Skeletal muscle tissue (tissue), 4 donors: Measurements from ENCODE around the gene HHIP. TPM values are rescaled to one million over a fixed set of nuclear protein-coding genes. Genes with fewer than 3 reads are reported as not detected.

Experiments used
- H3K27ac ChIP-seq: one replicate; pipeline ENCODE4 v1.7.0; 2013; ENCODE audit warnings: mild to moderate bottlenecking, low read depth, low read length, inconsistent platforms
- H3K27me3 ChIP-seq, 3 donors: one replicate each; pipeline ENCODE4 v1.7.0; 2013; ENCODE audit warnings: low read length in 3 of 3; ENCODE audit not compliant: control insufficient read depth in 3 of 3, insufficient read depth in 3 of 3
- H3K36me3 ChIP-seq, 3 donors: one replicate each; pipeline ENCODE4 v1.7.0; 2013; ENCODE audit warnings: low read length in 3 of 3; ENCODE audit not compliant: control insufficient read depth in 3 of 3, insufficient read depth in 3 of 3
- H3K4me1 ChIP-seq, 3 donors: one replicate each; pipeline ENCODE4 v1.7.0; 2013; ENCODE audit warnings: low read length in 3 of 3, mild to moderate bottlenecking in 3 of 3; ENCODE audit not compliant: control insufficient read depth in 3 of 3, insufficient read depth in 3 of 3
- H3K4me3 ChIP-seq, 3 donors: one replicate each; pipeline ENCODE4 v1.7.0; 2013; ENCODE audit warnings: low read length in 3 of 3
- H3K9ac ChIP-seq, 3 donors: one replicate each; pipeline ENCODE4 v1.7.0; 2013; ENCODE audit warnings: low read length in 3 of 3, mild to moderate bottlenecking in 3 of 3, moderate library complexity in 2 of 3, low read depth in 1 of 3
- H3K9me3 ChIP-seq, 3 donors: one replicate each; pipeline ENCODE4 v1.7.0; 2013; ENCODE audit warnings: low read length in 3 of 3; ENCODE audit not compliant: control insufficient read depth in 3 of 3
- total RNA-seq: library from RNA; depleted of rRNA; stranded (reverse); fragments of >200 nt; gene quantifications from one replicate; pipeline ENCODE4 v1.2.3, GENCODE V29; 2014
- donor health status: Osteomylitis.

The HHIP gene
- total RNA-seq, 1 donor from 2014 or later: 8.4 TPM

DNA sequence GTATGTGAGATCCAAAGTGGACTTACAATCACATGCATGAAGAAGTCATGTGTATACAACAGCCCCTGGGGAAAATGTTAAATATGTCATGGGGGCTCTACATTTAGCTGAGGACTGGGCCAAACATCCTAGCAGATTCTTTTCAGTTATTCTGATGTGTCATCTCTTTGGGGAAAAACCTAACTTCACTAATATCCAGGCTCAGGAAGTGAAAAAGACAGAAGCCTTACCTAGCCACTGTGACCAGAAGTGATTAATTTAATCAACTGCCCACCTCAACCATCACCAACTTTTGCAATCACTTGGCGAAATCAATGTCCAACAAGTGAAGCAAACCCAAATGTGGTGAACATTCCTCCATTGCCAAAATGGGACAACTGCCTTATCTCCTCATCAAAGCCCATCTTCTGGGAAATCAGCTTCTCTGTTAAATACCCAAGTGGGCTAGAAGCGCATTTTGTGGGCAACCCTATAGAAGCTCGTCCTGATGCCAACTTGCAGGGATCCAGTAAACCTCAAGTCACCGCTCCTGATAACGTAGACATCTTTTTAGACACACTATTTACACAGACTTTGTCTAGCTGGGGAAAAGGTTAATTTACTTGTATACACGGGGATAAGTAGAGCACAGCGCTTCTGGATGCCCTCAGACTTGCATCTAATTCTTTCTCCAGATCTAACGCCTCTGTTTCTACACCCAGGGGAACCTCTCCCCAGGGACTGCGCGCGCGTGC lies 1.4 kb upstream of the HHIP start:
- H3K27me3 ChIP-seq: peaks cover 28 to 31% (median 30%) of the 10 kb centered on the region in 3 donors
- no peak overlapping the region for H3K9ac ChIP-seq

DNA sequence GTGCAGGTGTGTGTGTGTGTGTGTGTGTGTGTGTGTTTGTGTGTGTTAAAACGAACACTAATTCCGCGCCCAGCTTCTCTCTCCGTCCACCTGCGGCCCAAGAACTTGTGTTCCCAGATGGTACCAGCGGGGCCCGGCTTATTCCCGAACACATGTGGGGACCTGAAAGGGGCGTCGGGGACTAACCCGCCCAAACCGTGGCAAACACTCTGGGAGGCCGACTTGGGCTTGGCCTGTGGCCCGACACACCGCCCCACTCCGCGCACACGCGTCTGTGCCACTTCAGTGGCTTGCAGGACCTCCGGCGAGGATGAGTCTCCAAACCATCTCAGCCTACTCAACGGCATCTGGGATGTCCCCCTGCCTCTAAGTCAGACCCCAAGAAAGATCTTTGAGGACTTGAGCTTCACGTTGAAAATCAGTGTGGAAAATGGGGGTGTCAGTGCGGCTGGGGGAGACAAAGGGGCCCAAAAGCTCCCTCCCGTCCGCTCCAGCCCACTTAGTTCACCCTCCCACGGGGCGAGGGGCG lies 790 bp upstream of the HHIP start:
- H3K9ac ChIP-seq: no peak overlapping the region
- H3K4me3 ChIP-seq: peak overlapping the region; percentile 2 to 56 (median 35)
- no peak overlapping the region for H3K27ac ChIP-seq
- H3K4me1 ChIP-seq: peaks cover 8 to 12% (median 11%) of the 10 kb centered on the region in 3 donors
- no peaks in the 10 kb centered on the region for H3K9me3 ChIP-seq
- peaks cover 30 to 31% (median 31%) of the 10 kb centered on the region in 3 donors for H3K27me3 ChIP-seq
- H3K36me3 ChIP-seq: no peaks in the 10 kb centered on the region

More for the DNA sequence above, 1.4 kb upstream of the HHIP start:
- Histone ChIP-seq H3K27ac (no peak overlapping the region), H3K9me3 (no peaks in the 10 kb centered on the region), H3K4me3 (no peak overlapping the region), H3K36me3 (no peaks in the 10 kb centered on the region), H3K4me1 (peaks cover 8 to 12% (median 11%) of the 10 kb centered on the region in 3 donors)

DNA sequence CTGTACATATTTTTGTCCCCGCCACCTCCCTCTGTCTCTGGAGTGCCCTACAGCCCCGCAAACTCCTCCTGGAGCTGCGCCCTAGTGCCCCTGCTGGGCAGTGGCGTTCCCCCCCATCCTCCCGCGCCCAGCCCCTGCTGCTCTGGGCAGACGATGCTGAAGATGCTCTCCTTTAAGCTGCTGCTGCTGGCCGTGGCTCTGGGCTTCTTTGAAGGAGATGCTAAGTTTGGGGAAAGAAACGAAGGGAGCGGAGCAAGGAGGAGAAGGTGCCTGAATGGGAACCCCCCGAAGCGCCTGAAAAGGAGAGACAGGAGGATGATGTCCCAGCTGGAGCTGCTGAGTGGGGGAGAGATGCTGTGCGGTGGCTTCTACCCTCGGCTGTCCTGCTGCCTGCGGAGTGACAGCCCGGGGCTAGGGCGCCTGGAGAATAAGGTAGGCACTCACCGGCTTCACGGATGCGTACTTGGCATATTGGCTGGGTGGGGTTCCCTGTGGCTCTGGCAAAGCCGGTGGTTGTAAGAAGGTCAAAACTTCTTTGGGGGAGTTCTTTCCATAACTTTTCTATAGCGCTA lies 653 bp downstream of the HHIP start:
- no peak overlapping the region for H3K27ac ChIP-seq
- H3K36me3 ChIP-seq: no peaks in the 10 kb centered on the region
- no peaks in the 10 kb centered on the region for H3K9me3 ChIP-seq
- peaks cover 8 to 12% (median 11%) of the 10 kb centered on the region in 3 donors for H3K4me1 ChIP-seq
- H3K9ac ChIP-seq: no peak overlapping the region
- H3K27me3 ChIP-seq: peaks cover 30 to 31% (median 31%) of the 10 kb centered on the region in 3 donors
- peak overlapping the region; percentile 56 to 63 (median 61) for H3K4me3 ChIP-seq

DNA sequence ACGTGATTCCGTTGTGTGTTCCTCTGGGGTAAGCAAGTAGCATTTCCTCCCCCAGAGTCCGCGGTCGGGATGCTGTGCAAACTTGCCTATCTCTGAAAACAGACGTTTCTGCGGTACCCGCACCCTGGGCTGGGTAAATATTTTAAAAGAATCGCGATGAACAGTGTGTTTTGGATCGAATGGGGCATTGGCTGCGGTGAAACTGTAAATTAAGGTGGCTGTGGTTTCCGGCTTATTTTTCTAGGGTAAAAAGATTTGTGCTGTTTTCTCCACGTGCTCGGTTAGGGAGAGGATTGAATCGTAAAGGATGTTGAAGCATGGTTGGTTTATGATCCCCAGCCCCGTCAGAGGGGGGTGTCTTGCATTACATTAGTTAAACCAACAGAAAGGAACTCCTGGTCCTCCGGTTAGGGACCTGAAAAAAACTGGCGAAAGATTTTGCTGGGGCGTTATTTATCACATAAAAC lies 1.2 kb downstream of the HHIP start:
- Histone ChIP-seq H3K27me3 (peaks cover 30 to 31% (median 31%) of the 10 kb centered on the region in 3 donors), H3K9me3 (no peaks in the 10 kb centered on the region), H3K27ac (no peak overlapping the region), H3K9ac (no peak overlapping the region), H3K36me3 (no peaks in the 10 kb centered on the region), H3K4me1 (peaks cover 8 to 12% (median 11%) of the 10 kb centered on the region in 3 donors), H3K4me3 (peak overlapping the region in 2 of 3 donors; percentile 1 to 63)

DNA sequence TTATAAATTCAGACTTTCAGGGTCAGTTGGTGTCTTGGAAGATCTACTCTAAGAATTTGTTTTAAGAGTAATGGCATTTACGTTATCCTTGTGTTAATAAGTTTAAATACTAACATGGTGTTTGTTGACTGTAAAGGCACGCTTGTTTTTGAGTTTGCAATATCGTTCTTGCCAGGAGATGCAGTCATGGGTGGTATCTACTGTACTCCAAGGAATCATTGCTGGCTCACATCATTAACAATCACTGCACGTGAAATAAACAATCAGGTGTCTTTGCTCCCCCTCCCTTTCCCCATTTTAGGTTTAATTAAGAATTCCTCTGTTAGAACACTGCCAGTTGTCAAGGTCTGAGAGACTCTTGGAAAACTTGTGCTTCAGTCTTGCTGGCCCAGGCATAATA lies 1.6 kb downstream of the HHIP start:
- no peak overlapping the region for H3K27ac ChIP-seq
- H3K4me1 ChIP-seq: peaks cover 8 to 12% (median 11%) of the 10 kb centered on the region in 3 donors
- H3K36me3 ChIP-seq: no peaks in the 10 kb centered on the region
- no peak overlapping the region for H3K9ac ChIP-seq
- no peaks in the 10 kb centered on the region for H3K9me3 ChIP-seq
- H3K27me3 ChIP-seq: peaks cover 30 to 31% (median 31%) of the 10 kb centered on the region in 3 donors
- no peak overlapping the region for H3K4me3 ChIP-seq

DNA sequence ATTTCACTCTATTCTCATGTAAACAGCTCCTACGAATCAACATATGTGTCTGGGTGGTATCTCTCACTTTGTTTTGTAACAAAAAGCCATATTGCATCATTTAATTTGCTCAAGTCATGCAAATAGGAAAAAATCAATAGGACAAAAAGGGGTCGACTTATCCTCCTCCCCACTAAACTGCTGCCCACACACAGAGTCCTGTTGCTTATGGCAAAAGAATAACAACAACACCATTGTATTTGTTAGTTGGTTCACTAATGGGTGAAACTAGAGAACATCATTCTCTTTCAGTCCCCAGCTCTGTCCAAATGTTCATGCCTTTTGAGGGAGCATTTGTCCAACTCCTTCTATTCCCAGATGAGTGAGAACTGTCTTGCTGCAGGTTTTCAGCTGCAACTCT lies 2.1 kb downstream of the HHIP start:
- Histone ChIP-seq H3K36me3 (no peaks in the 10 kb centered on the region), H3K4me1 (peaks cover 8 to 12% (median 11%) of the 10 kb centered on the region in 3 donors), H3K9ac (no peak overlapping the region), H3K4me3 (no peak overlapping the region), H3K27me3 (peaks cover 30 to 31% (median 31%) of the 10 kb centered on the region in 3 donors), H3K27ac (no peak overlapping the region), H3K9me3 (no peaks in the 10 kb centered on the region)

DNA sequence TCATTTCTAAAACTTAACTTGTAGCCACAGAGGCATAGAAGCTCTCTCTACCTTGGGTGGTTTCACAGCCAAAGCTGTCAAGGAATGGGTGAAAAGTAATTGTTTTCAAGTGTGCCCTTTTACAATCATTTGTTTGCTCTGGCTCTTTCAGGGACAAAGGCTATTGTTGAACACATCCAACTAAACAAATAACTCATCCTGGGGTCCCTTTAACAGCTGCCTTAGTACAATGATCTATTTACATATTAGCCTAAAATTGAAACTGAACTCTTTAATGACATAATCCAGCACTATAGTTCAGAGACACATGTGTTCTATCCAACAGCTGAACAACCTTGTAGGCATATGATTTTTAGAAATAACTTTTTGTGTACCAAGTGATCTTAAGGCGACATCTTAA lies 3.7 kb downstream of the HHIP start:
- H3K9me3 ChIP-seq: no peaks in the 10 kb centered on the region
- H3K27ac ChIP-seq: no peak overlapping the region
- no peak overlapping the region for H3K4me3 ChIP-seq
- H3K27me3 ChIP-seq: peaks cover 28 to 30% (median 30%) of the 10 kb centered on the region in 3 donors
- H3K36me3 ChIP-seq: no peaks in the 10 kb centered on the region
- H3K4me1 ChIP-seq: peaks cover 8 to 12% (median 11%) of the 10 kb centered on the region in 3 donors
- H3K9ac ChIP-seq: no peak overlapping the region

DNA sequence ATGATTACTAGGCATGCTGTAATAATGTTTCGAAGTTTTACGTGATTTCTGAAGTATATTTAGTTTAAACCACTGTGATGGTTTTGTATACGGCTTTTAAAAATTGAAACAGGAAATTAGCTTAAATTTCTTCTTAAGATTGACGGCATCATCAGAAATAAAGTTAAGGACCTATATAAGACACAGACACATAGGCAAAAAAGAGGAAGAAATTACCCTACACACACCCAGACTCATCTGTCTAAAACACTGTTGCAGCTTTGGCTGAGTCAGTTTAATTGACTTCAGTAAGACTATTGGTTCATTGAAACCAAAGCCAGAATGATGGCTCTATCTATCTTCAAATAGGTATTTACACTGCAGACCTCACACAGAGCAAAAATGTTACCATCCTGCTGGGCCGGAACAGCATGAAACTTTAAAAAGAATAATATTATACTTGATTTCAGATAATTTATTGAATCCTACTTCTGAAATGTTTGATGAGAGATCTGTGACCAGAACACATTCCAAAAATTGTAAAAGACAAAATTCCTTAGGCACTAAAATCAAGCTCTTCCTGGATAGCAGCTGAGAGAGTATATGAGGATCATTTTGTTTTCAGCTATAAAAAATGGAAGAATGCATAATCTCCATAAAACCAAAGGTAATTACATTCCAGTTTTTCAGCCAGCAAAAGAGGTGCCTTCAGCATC lies 4.5 kb downstream of the HHIP start:
- H3K9ac ChIP-seq: no peak overlapping the region

DNA sequence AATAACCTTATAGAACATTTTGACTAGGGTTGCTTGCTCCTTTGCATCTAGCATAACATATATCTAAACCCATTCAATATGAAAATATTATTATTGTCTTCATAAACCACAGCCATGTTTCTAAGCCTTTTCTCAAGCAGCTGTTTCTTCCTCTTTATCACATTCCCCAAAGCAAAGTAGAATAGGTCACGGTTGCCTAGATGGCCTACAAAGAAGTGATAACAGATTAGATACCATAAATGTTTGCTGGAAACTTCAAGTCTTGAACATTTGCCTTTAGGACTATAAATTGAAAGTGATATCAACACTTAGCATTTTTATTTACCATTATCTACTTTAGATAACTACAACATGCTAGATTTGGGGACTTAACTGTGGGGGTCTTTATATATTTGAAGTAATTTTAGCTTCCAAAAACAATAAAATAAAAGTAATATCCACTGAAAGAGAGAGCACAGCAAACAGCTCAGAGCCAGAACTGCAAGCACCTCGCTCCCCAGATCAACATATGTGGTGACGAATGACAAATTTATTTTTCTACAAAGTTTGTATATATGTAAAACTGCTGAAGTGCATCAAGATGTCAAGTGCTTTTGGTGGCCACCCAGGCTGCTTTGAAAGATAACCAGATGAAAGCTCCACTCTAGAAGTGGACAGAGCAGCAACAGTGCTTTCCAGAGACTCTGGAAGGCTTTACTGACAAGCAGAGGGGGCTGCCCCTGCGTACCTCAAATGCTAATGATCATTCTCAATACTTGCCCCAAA lies 8.0 kb downstream of the HHIP start:
- Histone ChIP-seq H3K27ac (no peak overlapping the region), H3K27me3 (peaks cover 0 to 3% (median 0%) of the 10 kb centered on the region in 3 donors), H3K4me1 (no peaks in the 10 kb centered on the region), H3K9me3 (no peaks in the 10 kb centered on the region), H3K36me3 (no peaks in the 10 kb centered on the region), H3K4me3 (no peak overlapping the region), H3K9ac (no peak overlapping the region)

More for the DNA sequence above, 4.5 kb downstream of the HHIP start:
- H3K27ac ChIP-seq: no peak overlapping the region
- no peak overlapping the region for H3K4me3 ChIP-seq
- H3K9me3 ChIP-seq: no peaks in the 10 kb centered on the region
- peaks cover 21 to 27% (median 23%) of the 10 kb centered on the region in 3 donors for H3K27me3 ChIP-seq
- H3K4me1 ChIP-seq: peaks cover 8 to 12% (median 11%) of the 10 kb centered on the region in 3 donors
- no peaks in the 10 kb centered on the region for H3K36me3 ChIP-seq
